GM12891 (cell line): ENCODE data around the gene TEX13B. TPM values are rescaled to one million over a fixed set of nuclear protein-coding genes. Genes with fewer than 3 reads are reported as not detected.
A peak's percentile ranks its signal among the peaks of the same experiment; 100 is the strongest.

ENCODE experiments used
- DNase-seq: peaks from one replicate; pipeline ENCODE4 v3.0.0; 2011; ENCODE audit warnings: low spot score; ENCODE audit not compliant: insufficient read length
- FAIRE-seq: peaks from 2 replicates; lab custom pipeline; 2011; peaks lifted over from hg19 to GRCh38; lab: Jason Lieb, UNC
- PAX5 ChIP-seq: IDR thresholded peaks from 2 replicates; pipeline ENCODE4 v1.6.1; 2011; ENCODE audit warnings: low read length, moderate library complexity, mild to moderate bottlenecking; ENCODE audit not compliant: insufficient read depth, severe bottlenecking
- POLR2A ChIP-seq: IDR thresholded peaks from 2 replicates; pipeline ENCODE4 v1.6.1; 2011; ENCODE audit warnings: low read depth, low read length, control low read depth
- POLR2AphosphoS5 ChIP-seq: IDR thresholded peaks from 2 replicates; pipeline ENCODE4 v1.6.1; 2011; ENCODE audit warnings: low read depth, low read length, control low read depth
- POU2F2 ChIP-seq: IDR thresholded peaks from 2 replicates; pipeline ENCODE4 v1.6.1; 2011; ENCODE audit warnings: low read depth, mild to moderate bottlenecking, control low read depth, low read length, moderate library complexity
- SPI1 ChIP-seq: IDR thresholded peaks from 2 replicates; pipeline ENCODE4 v1.6.1; 2011; ENCODE audit warnings: low read depth, low read length, control low read depth
- TAF1 ChIP-seq: IDR thresholded peaks from 2 replicates; pipeline ENCODE4 v1.6.1; 2011; ENCODE audit warnings: low read depth, low read length, control low read depth
- polyA plus RNA-seq: library from polyadenylated mRNA; unstranded; fragments of >200 nt; gene quantifications from one replicate; pipeline ENCODE4 v1.2.1, GENCODE V29; 2012; ENCODE audit warnings: low read depth, missing spikeins, inconsistent platforms; ENCODE audit not compliant: missing spikeins

Gene TEX13B, protein sequence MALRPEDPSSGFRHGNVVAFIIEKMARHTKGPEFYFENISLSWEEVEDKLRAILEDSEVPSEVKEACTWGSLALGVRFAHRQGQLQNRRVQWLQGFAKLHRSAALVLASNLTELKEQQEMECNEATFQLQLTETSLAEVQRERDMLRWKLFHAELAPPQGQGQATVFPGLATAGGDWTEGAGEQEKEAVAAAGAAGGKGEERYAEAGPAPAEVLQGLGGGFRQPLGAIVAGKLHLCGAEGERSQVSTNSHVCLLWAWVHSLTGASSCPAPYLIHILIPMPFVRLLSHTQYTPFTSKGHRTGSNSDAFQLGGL
- polyA plus RNA-seq, result not detected

DNA sequence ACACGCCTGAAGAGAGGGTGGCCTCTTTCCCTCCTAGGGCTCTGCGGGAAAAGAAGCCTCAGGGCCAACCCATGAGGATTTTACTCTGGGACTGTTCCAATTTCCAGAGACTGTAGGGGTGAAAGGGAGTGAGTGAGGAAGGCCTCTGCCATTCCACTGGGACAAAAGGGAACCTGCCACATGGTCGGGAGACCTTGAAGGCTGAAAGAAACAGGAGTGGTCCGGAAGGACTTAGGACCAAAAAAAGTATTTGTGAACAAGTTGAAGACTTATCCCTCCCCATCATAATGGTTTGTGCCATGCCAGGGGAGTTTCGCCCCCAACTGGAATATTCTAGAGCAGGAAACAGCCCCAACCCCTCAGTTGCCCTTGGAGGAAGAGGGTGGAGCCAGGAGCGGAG lies at the start of gene TEX13B:
TSS of gene TEX13B (minus strand) at position 15 of the 400 bp plus-strand sequence. CDS start 243 bp downstream, outside the sequence.
- FAIRE-seq (no peak), DNase-seq (no peak)
- TF ChIP-seq POLR2AphosphoS5 (no peak), POLR2A (no peak), SPI1 (no peak), PAX5 (no peak), POU2F2 (no peak), TAF1 (no peak)

DNA sequence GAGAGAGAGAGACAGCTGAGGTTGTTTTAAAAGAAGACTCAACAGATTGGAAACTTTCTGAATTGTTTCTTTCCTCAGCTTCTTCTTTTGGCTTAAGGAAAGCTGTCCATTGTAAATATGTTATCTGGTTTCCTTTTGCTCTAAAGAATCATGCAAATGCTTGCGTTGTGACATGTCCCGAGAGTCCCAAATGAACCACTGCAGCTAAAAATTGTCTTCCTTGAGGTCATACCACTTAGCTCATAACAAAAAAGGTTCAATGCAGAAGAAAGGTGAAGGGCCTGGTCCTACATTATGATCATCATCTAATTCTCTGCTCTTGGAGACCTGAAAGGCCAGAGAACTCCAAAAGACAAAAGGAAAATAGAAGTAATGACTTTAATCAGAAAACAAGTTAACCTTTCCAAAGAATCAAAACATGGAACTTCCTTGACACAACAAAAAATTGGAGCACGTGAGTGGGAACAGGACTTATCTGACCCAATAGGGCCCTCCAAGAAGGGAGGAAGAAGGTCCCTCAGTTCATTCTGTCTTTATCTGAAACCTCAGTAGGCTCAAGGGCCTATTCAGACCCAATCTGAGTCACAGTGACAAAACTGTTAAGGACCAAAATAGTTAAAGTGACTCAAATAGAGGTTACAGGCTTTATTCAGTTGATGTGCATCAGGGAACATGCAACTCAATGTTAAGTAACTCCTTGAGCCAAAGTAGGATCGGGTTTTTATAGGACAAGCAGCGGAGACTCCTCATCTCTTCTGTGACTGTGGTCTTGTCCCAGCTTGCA lies 48.0 kb upstream of the TEX13B start:
- DNase-seq (no peak), FAIRE-seq (no peak)
- TF ChIP-seq SPI1 (no peak), POU2F2 (no peak), POLR2AphosphoS5 (no peak), POLR2A (no peak), PAX5 (no peak), TAF1 (no peak)

DNA sequence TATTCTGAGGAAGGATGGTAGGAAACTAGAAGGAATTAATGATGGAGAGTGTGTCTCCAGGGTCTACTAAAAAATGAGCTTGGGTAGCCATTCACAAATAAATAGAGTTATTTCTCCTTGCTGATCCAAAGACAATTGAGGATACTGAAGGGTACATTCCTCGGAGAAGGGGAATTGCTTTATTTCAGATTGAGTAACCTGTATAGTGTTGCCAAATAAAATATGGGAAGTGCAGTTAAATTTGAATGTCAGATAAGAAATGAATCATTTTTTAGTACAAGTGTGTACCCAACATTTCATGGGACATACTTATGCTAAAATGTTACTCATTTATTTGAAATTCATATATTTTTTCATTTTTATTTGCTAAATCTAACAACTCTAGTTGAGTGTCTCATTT lies 46.7 kb upstream of the TEX13B start:
- no peak for DNase-seq
- no peak for TF ChIP-seq POLR2AphosphoS5
- no peak for TF ChIP-seq POU2F2
- TF ChIP-seq TAF1, result no peak
- TF ChIP-seq POLR2A, result no peak
- no peak for FAIRE-seq

DNA sequence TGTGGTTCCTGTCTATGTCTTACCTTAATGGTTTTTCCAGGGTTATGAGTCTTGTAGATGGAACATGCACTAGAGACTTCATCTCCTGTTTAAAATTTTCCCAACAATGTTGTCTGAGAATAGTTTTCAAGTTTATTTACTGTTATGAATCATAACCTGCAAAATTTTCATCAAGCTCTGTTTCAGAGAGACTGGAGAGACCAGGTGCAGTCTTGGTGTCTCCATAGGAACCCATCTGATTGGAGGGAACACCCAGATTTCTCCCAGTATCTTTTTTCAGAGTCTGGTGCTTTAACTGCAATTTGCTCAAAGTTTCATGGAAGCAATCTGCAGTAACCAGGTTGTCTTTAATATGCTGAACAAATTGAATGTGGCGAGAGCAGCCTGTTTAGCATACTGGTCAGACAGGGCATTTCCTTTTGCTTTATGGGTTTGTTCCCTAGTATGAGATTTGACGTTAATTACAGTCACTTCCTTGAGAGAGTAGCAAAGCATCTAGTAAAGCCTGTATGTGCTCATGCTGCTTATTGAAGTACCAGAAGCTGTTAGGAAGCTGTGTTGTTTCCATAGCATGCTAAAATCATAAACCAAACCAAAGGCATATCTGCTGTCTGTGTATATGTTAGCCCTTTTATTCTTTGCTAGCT lies 43.9 kb upstream of the TEX13B start:
- FAIRE-seq, result no peak
- DNase-seq, result no peak
- no peak for TF ChIP-seq SPI1
- no peak for TF ChIP-seq TAF1
- TF ChIP-seq PAX5, result no peak
- no peak for TF ChIP-seq POLR2AphosphoS5
- no peak for TF ChIP-seq POU2F2
- no peak for TF ChIP-seq POLR2A

DNA sequence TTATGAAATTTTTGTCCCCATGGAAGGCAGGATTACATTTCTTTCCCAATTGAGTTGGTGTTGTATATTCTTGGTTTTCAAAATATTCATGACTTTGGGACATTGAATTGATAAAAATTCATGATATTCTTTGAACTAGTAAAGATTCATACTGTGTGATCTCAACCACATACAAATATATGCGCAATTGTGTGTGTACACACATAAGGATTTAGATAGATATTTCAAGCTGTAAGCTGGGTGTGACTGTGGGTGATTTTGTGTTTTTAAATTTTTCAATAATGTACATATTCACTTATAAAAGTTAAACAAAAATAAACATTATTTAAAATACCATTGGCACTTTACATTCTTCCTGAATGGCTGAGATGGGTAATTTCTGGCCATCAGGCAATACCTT lies 43.2 kb upstream of the TEX13B start:
- FAIRE-seq (no peak), DNase-seq (no peak)
- TF ChIP-seq TAF1, result no peak
- no peak for TF ChIP-seq PAX5
- TF ChIP-seq SPI1, result no peak
- no peak for TF ChIP-seq POLR2A
- no peak for TF ChIP-seq POU2F2
- no peak for TF ChIP-seq POLR2AphosphoS5

DNA sequence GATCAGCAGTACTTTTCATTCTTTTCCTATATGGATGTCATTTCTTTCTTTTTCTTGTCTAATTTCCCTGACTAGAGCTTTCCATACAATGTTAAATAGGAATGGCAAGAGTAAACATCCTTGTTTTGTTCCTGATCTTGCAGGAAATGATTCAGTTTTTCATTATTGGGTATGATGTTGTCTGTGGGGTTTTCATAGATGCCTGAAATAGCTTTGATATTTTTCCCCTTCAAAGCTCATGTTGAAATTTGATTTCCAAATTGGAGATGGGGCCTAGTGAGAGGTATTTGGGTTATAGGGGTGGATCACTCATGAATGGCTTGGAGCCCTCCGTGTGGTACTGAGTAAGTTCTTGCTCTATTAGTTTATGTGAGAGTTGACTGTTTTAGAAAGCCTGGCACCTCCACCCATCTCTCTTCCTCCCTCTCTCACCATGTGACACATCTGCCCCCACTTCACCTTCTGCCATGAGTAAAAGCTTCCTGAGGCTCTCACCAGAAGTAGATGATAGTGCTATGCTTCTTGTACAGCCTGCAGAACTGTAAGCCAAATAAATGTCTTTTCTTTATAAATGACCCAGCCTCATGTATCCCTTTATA lies 40.4 kb upstream of the TEX13B start:
- FAIRE-seq (no peak), DNase-seq (no peak)
- TF ChIP-seq SPI1 (no peak), POU2F2 (no peak), PAX5 (no peak), POLR2A (no peak), TAF1 (no peak), POLR2AphosphoS5 (no peak)

DNA sequence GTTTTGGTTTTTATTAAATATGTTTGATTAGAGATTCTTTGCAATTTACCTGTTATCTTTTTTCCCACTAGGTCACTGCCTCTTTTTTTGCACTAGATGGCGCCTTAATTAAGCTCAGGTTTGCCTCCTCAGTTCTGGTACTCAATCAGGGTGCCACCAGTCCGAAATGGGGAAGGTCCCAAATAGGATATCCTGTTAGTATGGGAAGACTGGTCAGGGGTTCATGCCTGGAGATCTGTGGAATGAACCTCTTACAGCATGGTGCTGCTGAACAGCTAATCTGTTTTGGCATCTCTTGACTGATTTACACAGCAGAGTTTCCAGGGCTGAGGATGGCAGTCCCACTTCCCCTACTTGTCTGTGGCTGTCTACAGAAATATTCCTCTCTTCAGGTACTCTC lies 38.5 kb upstream of the TEX13B start:
- FAIRE-seq (peak; percentile 80), DNase-seq (no peak)
- TF ChIP-seq SPI1, result 0 out of 2 replicates have a peak, but pooled peaks have one; percentile 9
- TF ChIP-seq TAF1, result no peak

DNA sequence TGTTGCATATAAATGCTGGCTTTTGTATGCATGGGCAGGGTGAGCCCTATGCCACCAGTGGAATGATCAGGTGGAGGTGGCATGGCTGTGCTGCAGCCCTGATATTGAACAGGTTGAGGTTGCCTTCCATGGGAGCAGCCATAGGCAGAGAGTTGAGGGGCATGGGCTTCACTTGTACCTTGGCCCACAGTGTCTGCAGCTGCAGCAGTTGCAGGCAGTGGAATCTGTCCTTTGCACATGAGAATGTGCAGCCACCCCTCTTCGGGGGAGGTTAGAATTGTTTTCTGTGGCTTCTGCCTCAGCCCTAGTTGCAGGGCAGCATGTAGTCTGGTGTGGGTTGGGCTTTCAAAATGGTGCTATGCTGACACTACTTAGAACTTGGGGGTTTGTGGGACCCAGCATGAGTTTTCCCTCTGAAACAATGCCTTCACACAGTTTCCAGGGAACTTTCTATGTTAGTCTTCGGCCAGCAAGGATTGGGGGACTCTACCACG lies 37.3 kb upstream of the TEX13B start:
- FAIRE-seq (no peak), DNase-seq (no peak)
- TF ChIP-seq SPI1 (no peak), POLR2A (no peak), TAF1 (no peak), POU2F2 (no peak), PAX5 (no peak), POLR2AphosphoS5 (no peak)
